H9 (cell line): Measurements from ENCODE around the gene ZNF296. TPM values are rescaled to one million over a fixed set of nuclear protein-coding genes. Genes with fewer than 3 reads are reported as not detected.

Experiments
- DNase-seq: peaks from one replicate; pipeline ENCODE4 v3.0.0-alpha.2; 2017
- H2AFZ ChIP-seq: one replicate; pipeline ENCODE4 v1.6.1; 2013; ENCODE audit warnings: mild to moderate bottlenecking, low read length, control low read depth, moderate library complexity
- H2AK5ac ChIP-seq: 2 replicates; pipeline ENCODE4 v1.6.1; 2013; ENCODE audit warnings: low read length, control low read depth, mixed read lengths; ENCODE audit not compliant: insufficient read length
- H2BK120ac ChIP-seq: one replicate; pipeline ENCODE4 v1.6.1; 2013; ENCODE audit warnings: low read depth, mild to moderate bottlenecking, low read length, control low read depth, inconsistent platforms; ENCODE audit not compliant: poor library complexity, severe bottlenecking
- H2BK12ac ChIP-seq: 2 replicates; pipeline ENCODE4 v1.6.1; 2013; ENCODE audit warnings: low read length, control low read depth, mixed read lengths, low read depth; ENCODE audit not compliant: insufficient read length
- H2BK15ac ChIP-seq: 2 replicates; pipeline ENCODE4 v1.6.1; 2013; ENCODE audit warnings: low read depth, low read length, control low read depth
- H2BK20ac ChIP-seq: one replicate; pipeline ENCODE4 v1.6.1; 2013; ENCODE audit warnings: low read depth, mild to moderate bottlenecking, low read length, control low read depth, inconsistent platforms; ENCODE audit not compliant: poor library complexity, severe bottlenecking
- H2BK5ac ChIP-seq: 2 replicates; pipeline ENCODE4 v1.6.1; 2013; ENCODE audit warnings: low read length, control low read depth, mixed read lengths; ENCODE audit not compliant: insufficient read length
- H3K14ac ChIP-seq: 2 replicates; pipeline ENCODE4 v1.6.1; 2013; ENCODE audit warnings: low read length, control low read depth; ENCODE audit not compliant: insufficient read depth
- H3K18ac ChIP-seq: 2 replicates; pipeline ENCODE4 v1.6.1; 2013; ENCODE audit warnings: low read depth, mild to moderate bottlenecking, mixed read lengths, low read length, control low read depth; ENCODE audit not compliant: insufficient read length
- H3K23ac ChIP-seq: 2 replicates; pipeline ENCODE4 v1.6.1; 2013; ENCODE audit warnings: low read length, control low read depth, mixed read lengths, low read depth; ENCODE audit not compliant: insufficient read length
- H3K23me2 ChIP-seq: 2 replicates; pipeline ENCODE4 v1.6.1; 2013; ENCODE audit warnings: low read depth, mild to moderate bottlenecking, mixed read lengths, low read length, control low read depth; ENCODE audit not compliant: insufficient read length, poor library complexity, severe bottlenecking
- H3K27ac ChIP-seq: 2 replicates; pipeline ENCODE4 v1.5.1; 2013; ENCODE audit warnings: low read length, control low read depth, mixed read lengths, low read depth; ENCODE audit not compliant: insufficient read length
- H3K27me3 ChIP-seq: 2 replicates; pipeline ENCODE4 v1.6.1; 2013; ENCODE audit warnings: low read length, control low read depth, inconsistent platforms; ENCODE audit not compliant: insufficient read depth
- H3K4ac ChIP-seq: 2 replicates; pipeline ENCODE4 v1.6.1; 2013; ENCODE audit warnings: low read depth, mild to moderate bottlenecking, control low read depth, inconsistent platforms, low read length, moderate library complexity
- H3K4me1 ChIP-seq: 2 replicates; pipeline ENCODE4 v1.6.1; 2013; ENCODE audit warnings: low read length, control low read depth, inconsistent platforms; ENCODE audit not compliant: insufficient read depth
- H3K4me2 ChIP-seq: 2 replicates; pipeline ENCODE4 v1.6.1; 2013; ENCODE audit warnings: low read length, control low read depth, mixed read lengths; ENCODE audit not compliant: insufficient read length, insufficient read depth
- H3K56ac ChIP-seq: 2 replicates; pipeline ENCODE4 v1.6.1; 2013; ENCODE audit warnings: low read depth, mild to moderate bottlenecking, mixed read lengths, low read length, control low read depth; ENCODE audit not compliant: insufficient read length
- H3K79me1 ChIP-seq: 2 replicates; pipeline ENCODE4 v1.6.1; 2013; ENCODE audit warnings: low read depth, mild to moderate bottlenecking, moderate library complexity, low read length, control low read depth, inconsistent platforms; ENCODE audit not compliant: insufficient read depth, poor library complexity, severe bottlenecking
- H3K79me2 ChIP-seq: 2 replicates; pipeline ENCODE4 v1.6.1; 2013; ENCODE audit warnings: low read length, control low read depth, inconsistent platforms; ENCODE audit not compliant: insufficient read depth
- H3K9ac ChIP-seq: 2 replicates; pipeline ENCODE4 v1.6.1; 2013; ENCODE audit warnings: low read length, control low read depth, mixed read lengths; ENCODE audit not compliant: insufficient read length; ENCODE audit errors: extremely low read depth
- H3K9me3 ChIP-seq: one replicate; pipeline ENCODE4 v1.6.1; 2013; ENCODE audit warnings: low read depth, low read length, inconsistent platforms; ENCODE audit not compliant: control insufficient read depth
- H3T11ph ChIP-seq: one replicate; pipeline ENCODE4 v1.6.1; 2013; ENCODE audit warnings: mild to moderate bottlenecking, low read length, control low read depth, inconsistent platforms
- H4K20me1 ChIP-seq: one replicate; pipeline ENCODE4 v1.6.1; 2013; ENCODE audit not compliant: control insufficient read depth, insufficient read length, insufficient read depth
- H4K5ac ChIP-seq: 2 replicates; pipeline ENCODE4 v1.6.1; 2013; ENCODE audit warnings: low read depth, mild to moderate bottlenecking, mixed read lengths, low read length, control low read depth; ENCODE audit not compliant: insufficient read length
- H4K8ac ChIP-seq: replicated peaks from 2 replicates; pipeline ENCODE4 v1.6.1; 2013; ENCODE audit warnings: low read length, control low read depth, mixed read lengths, low read depth; ENCODE audit not compliant: insufficient read length
- H4K91ac ChIP-seq: 2 replicates; pipeline ENCODE4 v1.6.1; 2013; ENCODE audit warnings: low read depth, mild to moderate bottlenecking, moderate library complexity, mixed read lengths, low read length, control low read depth; ENCODE audit not compliant: insufficient read length
- H3K27ac Mint-ChIP-seq, 3 experiments: 2 replicates in 2 of 3; 3 replicates in 1 of 3; pipeline ENCODE4 v1.8.0; 2020 to 2021; ENCODE audit warnings: mixed read lengths in 3 of 3, mild to moderate bottlenecking in 1 of 3, moderate library complexity in 1 of 3
- H3K27me3 Mint-ChIP-seq: 2 replicates; pipeline ENCODE4 v1.8.0; 2021; ENCODE audit warnings: low read depth, mild to moderate bottlenecking, moderate library complexity, mixed read lengths
- H3K36me3 Mint-ChIP-seq, 3 experiments: 2 replicates in 2 of 3; 3 replicates in 1 of 3; pipeline ENCODE4 v1.8.0; 2020 to 2021; ENCODE audit warnings: low read depth in 3 of 3, mixed read lengths in 3 of 3; ENCODE audit not compliant: insufficient read depth in 1 of 3
- H3K4me1 Mint-ChIP-seq, 2 experiments: 2 replicates each; pipeline ENCODE4 v1.8.0; 2020; ENCODE audit warnings: mixed read lengths in 2 of 2
- H3K4me3 Mint-ChIP-seq, 2 experiments: 2 replicates in 1 of 2; 3 replicates in 1 of 2; pipeline ENCODE4 v1.8.0; 2020 to 2021; ENCODE audit warnings: mild to moderate bottlenecking in 2 of 2, mixed read lengths in 2 of 2, moderate library complexity in 1 of 2
- H3K9me3 Mint-ChIP-seq, 2 experiments: 2 replicates in 1 of 2; 3 replicates in 1 of 2; pipeline ENCODE4 v1.8.0; 2020; ENCODE audit warnings: mild to moderate bottlenecking in 2 of 2, mixed read lengths in 2 of 2, moderate library complexity in 1 of 2
- CTCF ChIP-seq: fragments of 200-600 bp; sonication (generic); conservative IDR thresholded peaks from 3 replicates; pipeline ENCODE4 v1.8.0; 2021; ENCODE audit warnings: antibody characterized with exemption, mild to moderate bottlenecking
- WGBS: extraction: QIAGEN DNeasy Blood & Tissue Kit; methylation state at CpG from one replicate; pipeline ENCODE4 v1.1.7; 2013; ENCODE audit warnings: missing lambda C conversion rate, low lambda C conversion rate, mixed read lengths; ENCODE audit not compliant: insufficient read length; ENCODE audit errors: extremely low coverage; 5-methylcytosine and 5-hydroxymethylcytosine counted together
- total RNA-seq: library from RNA; stranded (reverse); gene quantifications from 2 replicates; pipeline ENCODE4 v1.2.1, GENCODE V29; 2021

ZNF296 gene
- total RNA-seq, 1 experiment from 2014 or later, result 14.8 TPM

DNA sequence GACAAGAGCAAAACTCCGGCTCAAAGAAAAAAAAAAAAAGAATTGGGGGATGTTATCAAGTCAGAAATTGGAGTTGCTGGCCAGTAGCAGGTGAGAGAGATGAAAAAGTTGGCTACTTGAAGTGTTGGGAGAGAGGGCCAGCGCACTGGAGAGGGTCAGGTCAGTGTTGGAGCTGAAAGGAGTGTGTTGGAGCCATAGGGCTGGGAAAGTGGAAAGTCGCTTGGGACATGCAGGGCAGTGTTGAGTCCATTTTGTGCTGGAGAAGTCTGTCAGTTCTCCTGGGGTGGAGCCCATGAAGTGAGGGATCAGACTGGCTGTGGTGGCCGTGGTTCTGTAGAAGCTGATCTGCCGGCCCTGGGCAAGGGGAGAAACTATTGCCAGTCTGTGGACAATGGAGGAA, 18.4 kb upstream of the ZNF296 start:
- Histone ChIP-seq H3K9ac (no peak overlapping the region), H2AK5ac (no peak overlapping the region), H3K4me2 (no peak overlapping the region), H3K27me3 (no peaks in the 10 kb centered on the region), H2AFZ (no peak overlapping the region), H2BK15ac (no peak overlapping the region), H3K4ac (no peak overlapping the region), H4K20me1 (no peaks in the 10 kb centered on the region), H4K5ac (no peak overlapping the region), H2BK5ac (no peak overlapping the region), H2BK120ac (no peak overlapping the region), H3K4me1 (no peaks in the 10 kb centered on the region; the same call in 1 of the 2 replicates), H3K23me2 (peaks cover 9% of the 10 kb centered on the region), H2BK12ac (no peak overlapping the region), H3K27ac (no peak overlapping the region), H3K79me2 (peaks cover 48% of the 10 kb centered on the region; the same call in 1 of the 2 replicates), H3K14ac (no peak overlapping the region), H4K91ac (no peak overlapping the region), H4K8ac (no peak overlapping the region), H3K18ac (no peak overlapping the region), H3K79me1 (no peaks in the 10 kb centered on the region), H3K23ac (no peak overlapping the region), H2BK20ac (no peak overlapping the region), H3K56ac (no peak overlapping the region), H3K9me3 (no peaks in the 10 kb centered on the region), H3T11ph (no peak overlapping the region)
- no peak for DNase-seq
- peaks cover 62 to 71% of the 10 kb centered on the region in 2 experiments for H3K4me1 Mint-ChIP-seq
- H3K36me3 Mint-ChIP-seq, result peaks cover 11 to 30% (median 11%) of the 10 kb centered on the region in 3 experiments
- no peaks in the 10 kb centered on the region; a peak in 2 of 5 replicates for H3K9me3 Mint-ChIP-seq
- peak overlapping the region; percentile 87 to 90 for H3K4me3 Mint-ChIP-seq
- no peaks in the 10 kb centered on the region for H3K27me3 Mint-ChIP-seq
- no peak for TF ChIP-seq CTCF
- no CpG with 5 or more reads among the region's 5 CpGs for WGBS
- H3K27ac Mint-ChIP-seq, result peak overlapping the region in 2 of 3 experiments; percentile 4 to 30; a peak in 2 of 7 replicates
